Fibroblast of peridontal ligament (primary cell): ENCODE results near the gene P2RX3.
"Not testable (repeated sequence)": the region's sequence is repeated elsewhere in the genome, so short reads cannot be mapped to it uniquely, and the experiment has no call there.

Source experiments
- DNase-seq: peaks from one replicate; pipeline ENCODE4 v3.0.0-alpha.2; 2010; ENCODE audit errors: extremely low read depth

P2RX3 gene

GRCh38 chr11:57348636-57349313 is 10.6 kb downstream of the P2RX3 start:
- DNase-seq: no peak

GRCh38 chr11:57349491-57350274 is 11.5 kb downstream of the P2RX3 start:
- peak; percentile 17 for DNase-seq

- DNase-seq: no peak
Measured at GRCh38 chr11:57353036-57353435, 14.9 kb downstream of the P2RX3 start.

GRCh38 chr11:57353446-57353845 is 15.3 kb downstream of the P2RX3 start:
- DNase-seq: no peak

- no peak for DNase-seq
Measured at GRCh38 chr11:57353852-57354251, 15.7 kb downstream of the P2RX3 start.

GRCh38 chr11:57354699-57355098 is 16.5 kb downstream of the P2RX3 start:
- DNase-seq: no peak

GRCh38 chr11:57356268-57356667 is 18.1 kb downstream of the P2RX3 start:
- DNase-seq: no peak

GRCh38 chr11:57357310-57357709 is 19.2 kb downstream of the P2RX3 start:
- DNase-seq: no peak

- DNase-seq: no peak
Measured at GRCh38 chr11:57357856-57358255, 19.7 kb downstream of the P2RX3 start.

- DNase-seq: no peak
Measured at GRCh38 chr11:57358543-57358961, 20.4 kb downstream of the P2RX3 start.

GRCh38 chr11:57358991-57359390 is 20.8 kb downstream of the P2RX3 start:
- no peak for DNase-seq

GRCh38 chr11:57359396-57359795 is 21.2 kb downstream of the P2RX3 start:
- DNase-seq: no peak

- DNase-seq: no peak
Measured at GRCh38 chr11:57359896-57360690, 21.9 kb downstream of the P2RX3 start.

GRCh38 chr11:57360991-57361390 is 22.8 kb downstream of the P2RX3 start:
- DNase-seq: no peak

GRCh38 chr11:57361420-57361819 is 23.3 kb downstream of the P2RX3 start:
- DNase-seq: not testable (repeated sequence)

GRCh38 chr11:57361926-57362325 is 23.8 kb downstream of the P2RX3 start:
- DNase-seq: no peak

- DNase-seq: no peak
Measured at GRCh38 chr11:57363131-57364080, 25.3 kb downstream of the P2RX3 start.

- no peak for DNase-seq
Measured at GRCh38 chr11:57364851-57365660, 26.9 kb downstream of the P2RX3 start.

- no peak for DNase-seq
Measured at GRCh38 chr11:57368106-57368844, 30.1 kb downstream of the P2RX3 start.

- no peak for DNase-seq
Measured at GRCh38 chr11:57368845-57369232, 30.7 kb downstream of the P2RX3 start.
